HCT116 (cell line): ENCODE measurements around the gene FMN2. TPM values are rescaled to one million over a fixed set of nuclear protein-coding genes. Genes with fewer than 3 reads are reported as not detected.

ENCODE experiments used
- ATAC-seq: fragments of 200-7000 bp; cut with Tn5 transposase; 2 replicates; pipeline ENCODE4 v1.9.1; 2020; ENCODE audit warnings: mild to moderate bottlenecking, moderate library complexity
- BruUV-seq: library from RNA; stranded (reverse); fragments of 400-500 nt; replicated peaks from 2 replicates; lab custom pipeline; 2021; lab: Mats Ljungman, UMichigan
- CTCF ChIA-PET: fragments of 300-600 bp; sonication (Branson Sonifier 250); formaldehyde crosslinking; loops from one replicate; lab custom pipeline; 2021; ENCODE audit warnings: antibody characterized with exemption; lab: Charles Lee
- POLR2A ChIA-PET: fragments of 300-600, 350-600 bp; sonication (Branson Sonifier 250); formaldehyde crosslinking; loops from one replicate; lab custom pipeline; 2021; ENCODE audit warnings: antibody characterized with exemption; lab: Charles Lee
- RAD21 ChIA-PET, 2 experiments: fragments of 300-600 bp; sonication (Branson Sonifier 250); formaldehyde crosslinking; loops; one replicate each; lab custom pipeline; 2023; ENCODE audit warnings: low total read pairs in 2 of 2; ENCODE audit not compliant: uncharacterized antibody in 2 of 2, unreplicated experiment in 2 of 2, low non-redundant PET in 1 of 2; lab: Charles Lee
- DNase-seq: peaks from one replicate; pipeline ENCODE4 v3.0.0-alpha.2; 2010; ENCODE audit warnings: low read depth, low spot score
- H2AFZ ChIP-seq: fragments of 200-600 bp; shearing (Covaris generic), sonication (generic); 2 replicates; pipeline ENCODE4 v1.6.1; 2017; ENCODE audit warnings: low read depth, mixed run types, mixed read lengths, antibody characterized with exemption, low read length; ENCODE audit not compliant: poor library complexity, severe bottlenecking
- H3K27ac ChIP-seq: 2 replicates; pipeline ENCODE4 v1.5.1; 2012; ENCODE audit warnings: low read depth, low read length
- H3K27me3 ChIP-seq: fragments of 200-600 bp; sonication (generic); 2 replicates; pipeline ENCODE4 v1.6.1; 2016; ENCODE audit warnings: mixed run types, low read length, mixed read lengths; ENCODE audit not compliant: insufficient read depth
- H3K36me3 ChIP-seq, 2 experiments: fragments of 200-500 bp in 1 of 2; fragments of 200-600 bp in 1 of 2; sonication (Bioruptor generic) in 1 of 2; sonication (generic) in 1 of 2; 2 replicates each; pipeline versions ENCODE4 v1.5.1 to v1.6.1; 2014 to 2016; ENCODE audit warnings: low read length in 2 of 2, inconsistent platforms in 1 of 2, mixed read lengths in 1 of 2, mixed run types in 1 of 2; ENCODE audit not compliant: insufficient read depth in 2 of 2, control insufficient read depth in 1 of 2
- H3K4me1 ChIP-seq, 2 experiments: fragments of 200-600 bp in 1 of 2; sonication (generic) in 1 of 2; 2 replicates each; pipeline versions ENCODE4 v1.5.1 to v1.6.1; 2012 to 2017; ENCODE audit warnings: low read length in 2 of 2, inconsistent platforms in 1 of 2, mild to moderate bottlenecking in 1 of 2, mixed read lengths in 1 of 2, mixed run types in 1 of 2, moderate library complexity in 1 of 2; ENCODE audit not compliant: insufficient read depth in 2 of 2, control insufficient read depth in 1 of 2
- H3K4me2 ChIP-seq: fragments of 200-600 bp; sonication (generic); 2 replicates; pipeline ENCODE4 v1.6.1; 2017; ENCODE audit warnings: mixed run types, low read length, mixed read lengths
- H3K4me3 ChIP-seq, 2 experiments: fragments of 200-600 bp in 1 of 2; sonication (generic) in 1 of 2; replicated peaks in 1 of 2; 2 replicates each; pipeline ENCODE4 v1.5.1; 2011 to 2016; ENCODE audit warnings: low read length in 2 of 2, control low read depth in 1 of 2, low read depth in 1 of 2, mild to moderate bottlenecking in 1 of 2, mixed read lengths in 1 of 2, mixed run types in 1 of 2
- H3K79me2 ChIP-seq: fragments of 200-600 bp; sonication (generic); 2 replicates; pipeline ENCODE4 v1.6.1; 2017; ENCODE audit warnings: mild to moderate bottlenecking, mixed run types, low read length, moderate library complexity, mixed read lengths; ENCODE audit not compliant: insufficient read depth
- H3K9ac ChIP-seq: fragments of 200-600 bp; sonication (generic); 2 replicates; pipeline ENCODE4 v1.6.1; 2016; ENCODE audit warnings: low read length, mixed read lengths
- H3K9me2 ChIP-seq: fragments of 200-600 bp; sonication (generic), shearing (Covaris generic); 2 replicates; pipeline ENCODE4 v1.6.1; 2017; ENCODE audit warnings: mixed run types, mild to moderate bottlenecking, moderate library complexity; ENCODE audit not compliant: insufficient read depth
- H3K9me3 ChIP-seq, 2 experiments: fragments of 200-500 bp in 1 of 2; fragments of 200-600 bp in 1 of 2; sonication (Bioruptor generic) in 1 of 2; sonication (generic) in 1 of 2; 2 replicates each; pipeline ENCODE4 v1.6.1; 2014 to 2017; ENCODE audit warnings: low read length in 2 of 2, mixed read lengths in 2 of 2, inconsistent platforms in 1 of 2, low read depth in 1 of 2, mild to moderate bottlenecking in 1 of 2, mixed run types in 1 of 2, moderate library complexity in 1 of 2; ENCODE audit not compliant: control insufficient read depth in 1 of 2, insufficient read depth in 1 of 2
- H4K20me1 ChIP-seq: fragments of 200-600 bp; sonication (generic), shearing (Covaris generic); 2 replicates; pipeline ENCODE4 v1.6.1; 2017; ENCODE audit warnings: mixed run types, mild to moderate bottlenecking, moderate library complexity; ENCODE audit not compliant: insufficient read depth
- EZH2 ChIP-seq: fragments of 200-600 bp; sonication (generic); IDR thresholded peaks from 2 replicates; pipeline ENCODE4 v1.6.1; 2017; ENCODE audit warnings: antibody characterized with exemption, mixed run types
- SP1 ChIP-seq: IDR thresholded peaks from 2 replicates; pipeline ENCODE4 v1.6.1; 2012; ENCODE audit warnings: low read depth
- TCF7L2 ChIP-seq: IDR thresholded peaks from 2 replicates; pipeline ENCODE4 v1.7.0; 2011; ENCODE audit warnings: borderline replicate concordance, inconsistent platforms; ENCODE audit not compliant: insufficient read depth, insufficient read length; ENCODE audit errors: extremely low read depth
- ZNF274 ChIP-seq: fragments of 200-500 bp; sonication (Bioruptor generic); IDR thresholded peaks from 2 replicates; pipeline ENCODE4 v1.6.1; 2014; ENCODE audit warnings: mild to moderate bottlenecking, low read depth, low read length, inconsistent platforms
- intact Hi-C: fragments of 100-400 bp; cut with micrococcal nuclease; formaldehyde crosslinking; loops from 2 replicates; pipeline ENCODE4 v1.10.0; 2022
- total RNA-seq: library from RNA; stranded (reverse); gene quantifications from one replicate; pipeline ENCODE4 v1.2.1, GENCODE V29; 2021; ENCODE audit not compliant: unreplicated experiment
- TF ChIP-seq, protein P1 (sequence below), 3 experiments: fragments of 200-600 bp in 1 of 3; sonication (generic) in 1 of 3; IDR thresholded peaks in 2 of 3; conservative IDR thresholded peaks in 1 of 3; 2 replicates each; pipeline ENCODE4 v1.5.1; 2012 to 2017; ENCODE audit warnings: low read depth in 2 of 3, low read length in 2 of 3, antibody characterized with exemption in 1 of 3, borderline replicate concordance in 1 of 3, control low read depth in 1 of 3, mild to moderate bottlenecking in 1 of 3, mixed read lengths in 1 of 3, mixed run types in 1 of 3, moderate library complexity in 1 of 3; ENCODE audit not compliant: insufficient read depth in 1 of 3
- TF ChIP-seq, protein P2 (sequence below): IDR thresholded peaks from 2 replicates; pipeline ENCODE4 v1.6.1; 2011; ENCODE audit warnings: mild to moderate bottlenecking, low read length, moderate library complexity; ENCODE audit not compliant: insufficient replicate concordance; ENCODE audit errors: extremely low read depth

The FMN2 gene
- total RNA-seq, 1 experiment from 2014 or later = not detected

DNA sequence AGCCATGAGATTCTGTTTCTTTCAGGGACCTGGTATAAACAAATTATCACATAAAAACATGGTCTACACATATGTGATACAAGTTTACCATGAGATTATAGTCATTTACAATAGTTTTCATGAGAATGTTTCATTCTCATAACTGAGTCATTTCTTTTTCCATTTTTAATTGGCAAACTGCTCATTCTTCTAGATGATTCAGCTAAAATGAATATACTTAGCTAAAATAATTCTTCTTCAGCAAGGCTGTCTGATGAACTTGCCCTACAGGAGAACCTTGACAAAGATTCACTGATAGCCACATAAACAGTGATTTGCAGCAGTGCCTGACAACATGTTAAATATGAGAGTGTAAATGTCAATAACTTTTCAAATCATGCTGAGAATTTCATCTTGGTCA, 253.2 kb downstream of the FMN2 start:
- H4K20me1 ChIP-seq = no peaks in the 10 kb centered on the region
- peaks cover 6 to 12% of the 10 kb centered on the region in 2 experiments; a peak in 2 of 4 replicates for H3K9me3 ChIP-seq
- ChIA-PET CTCF (no interaction called here), POLR2A (no interaction called here), RAD21 (no interaction called here)
- intact Hi-C loops = no loop called here
- no peak overlapping the region for H3K27ac ChIP-seq
- no peaks in the 10 kb centered on the region for H3K27me3 ChIP-seq
- no peak overlapping the region for H2AFZ ChIP-seq
- no peaks in the 10 kb centered on the region for H3K9me2 ChIP-seq
- DNase-seq (no peak), ATAC-seq (no peak)
- H3K4me1 ChIP-seq = no peaks in the 10 kb centered on the region
- no peak for TF ChIP-seq SP1
- TF ChIP-seq, protein P1, sequence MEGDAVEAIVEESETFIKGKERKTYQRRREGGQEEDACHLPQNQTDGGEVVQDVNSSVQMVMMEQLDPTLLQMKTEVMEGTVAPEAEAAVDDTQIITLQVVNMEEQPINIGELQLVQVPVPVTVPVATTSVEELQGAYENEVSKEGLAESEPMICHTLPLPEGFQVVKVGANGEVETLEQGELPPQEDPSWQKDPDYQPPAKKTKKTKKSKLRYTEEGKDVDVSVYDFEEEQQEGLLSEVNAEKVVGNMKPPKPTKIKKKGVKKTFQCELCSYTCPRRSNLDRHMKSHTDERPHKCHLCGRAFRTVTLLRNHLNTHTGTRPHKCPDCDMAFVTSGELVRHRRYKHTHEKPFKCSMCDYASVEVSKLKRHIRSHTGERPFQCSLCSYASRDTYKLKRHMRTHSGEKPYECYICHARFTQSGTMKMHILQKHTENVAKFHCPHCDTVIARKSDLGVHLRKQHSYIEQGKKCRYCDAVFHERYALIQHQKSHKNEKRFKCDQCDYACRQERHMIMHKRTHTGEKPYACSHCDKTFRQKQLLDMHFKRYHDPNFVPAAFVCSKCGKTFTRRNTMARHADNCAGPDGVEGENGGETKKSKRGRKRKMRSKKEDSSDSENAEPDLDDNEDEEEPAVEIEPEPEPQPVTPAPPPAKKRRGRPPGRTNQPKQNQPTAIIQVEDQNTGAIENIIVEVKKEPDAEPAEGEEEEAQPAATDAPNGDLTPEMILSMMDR (IDR thresholded peaks at IDR 0.05 in 2 of 3, conservative IDR thresholded peaks at IDR 0.05 in 1 of 3; ENCODE audit: borderline replicate concordance in 1 of 3, insufficient read depth in 1 of 3, low read depth in 2 of 3, low read length in 2 of 3) = no peak
- TF ChIP-seq ZNF274 = no peak
- no peak for TF ChIP-seq EZH2
- TF ChIP-seq TCF7L2 = no peak
- TF ChIP-seq, protein P2, sequence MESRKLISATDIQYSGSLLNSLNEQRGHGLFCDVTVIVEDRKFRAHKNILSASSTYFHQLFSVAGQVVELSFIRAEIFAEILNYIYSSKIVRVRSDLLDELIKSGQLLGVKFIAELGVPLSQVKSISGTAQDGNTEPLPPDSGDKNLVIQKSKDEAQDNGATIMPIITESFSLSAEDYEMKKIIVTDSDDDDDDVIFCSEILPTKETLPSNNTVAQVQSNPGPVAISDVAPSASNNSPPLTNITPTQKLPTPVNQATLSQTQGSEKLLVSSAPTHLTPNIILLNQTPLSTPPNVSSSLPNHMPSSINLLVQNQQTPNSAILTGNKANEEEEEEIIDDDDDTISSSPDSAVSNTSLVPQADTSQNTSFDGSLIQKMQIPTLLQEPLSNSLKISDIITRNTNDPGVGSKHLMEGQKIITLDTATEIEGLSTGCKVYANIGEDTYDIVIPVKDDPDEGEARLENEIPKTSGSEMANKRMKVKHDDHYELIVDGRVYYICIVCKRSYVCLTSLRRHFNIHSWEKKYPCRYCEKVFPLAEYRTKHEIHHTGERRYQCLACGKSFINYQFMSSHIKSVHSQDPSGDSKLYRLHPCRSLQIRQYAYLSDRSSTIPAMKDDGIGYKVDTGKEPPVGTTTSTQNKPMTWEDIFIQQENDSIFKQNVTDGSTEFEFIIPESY = no peak
- no peak overlapping the region for H3K4me2 ChIP-seq
- H3K36me3 ChIP-seq = no peaks in the 10 kb centered on the region
- H3K4me3 ChIP-seq = no peak overlapping the region
- BruUV-seq = no TSS peak
- H3K79me2 ChIP-seq = no peaks in the 10 kb centered on the region
- H3K9ac ChIP-seq = no peak overlapping the region
